HG03103 (cell line): Measurements from ENCODE around the gene CWC27.

Source experiments
- ATAC-seq: cut with Tn5 transposase; IDR thresholded peaks from one replicate; pipeline ENCODE4 v1.9.1; 2021; ENCODE audit warnings: low read depth; ENCODE audit not compliant: unreplicated experiment

Gene CWC27, protein sequence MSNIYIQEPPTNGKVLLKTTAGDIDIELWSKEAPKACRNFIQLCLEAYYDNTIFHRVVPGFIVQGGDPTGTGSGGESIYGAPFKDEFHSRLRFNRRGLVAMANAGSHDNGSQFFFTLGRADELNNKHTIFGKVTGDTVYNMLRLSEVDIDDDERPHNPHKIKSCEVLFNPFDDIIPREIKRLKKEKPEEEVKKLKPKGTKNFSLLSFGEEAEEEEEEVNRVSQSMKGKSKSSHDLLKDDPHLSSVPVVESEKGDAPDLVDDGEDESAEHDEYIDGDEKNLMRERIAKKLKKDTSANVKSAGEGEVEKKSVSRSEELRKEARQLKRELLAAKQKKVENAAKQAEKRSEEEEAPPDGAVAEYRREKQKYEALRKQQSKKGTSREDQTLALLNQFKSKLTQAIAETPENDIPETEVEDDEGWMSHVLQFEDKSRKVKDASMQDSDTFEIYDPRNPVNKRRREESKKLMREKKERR

GRCh38 chr5:64768358-64769312, at the start of gene CWC27, which contains the start of gene SREK1IP1:
CWC27 (plus strand) TSS chr5:64768930; CDS start chr5:64769147, 217 bp downstream.
SREK1IP1 (minus strand) TSS chr5:64768691; CDS start chr5:64768517, 174 bp downstream.
- peak; percentile 93 for ATAC-seq

DNA sequence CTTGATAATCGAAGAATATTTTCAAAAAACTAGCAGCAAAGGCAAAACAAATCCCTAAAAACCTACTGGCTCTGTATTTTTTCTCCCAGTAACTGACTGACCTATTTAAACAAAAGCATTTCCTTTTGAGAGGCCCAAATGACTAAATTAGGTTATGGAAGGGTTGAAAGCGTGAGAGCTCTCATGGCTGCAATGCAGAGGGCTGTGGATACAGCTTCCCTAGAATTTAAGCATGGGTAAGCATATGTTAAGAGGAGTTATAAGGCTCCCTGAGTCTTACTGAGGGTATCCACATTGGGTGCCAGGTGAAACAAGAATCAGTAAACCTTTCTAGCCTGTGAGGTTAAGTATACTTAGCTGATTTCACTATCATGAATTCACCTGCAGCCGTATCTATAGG, 46.1 kb upstream of the CWC27 start:
- ATAC-seq = no peak

DNA sequence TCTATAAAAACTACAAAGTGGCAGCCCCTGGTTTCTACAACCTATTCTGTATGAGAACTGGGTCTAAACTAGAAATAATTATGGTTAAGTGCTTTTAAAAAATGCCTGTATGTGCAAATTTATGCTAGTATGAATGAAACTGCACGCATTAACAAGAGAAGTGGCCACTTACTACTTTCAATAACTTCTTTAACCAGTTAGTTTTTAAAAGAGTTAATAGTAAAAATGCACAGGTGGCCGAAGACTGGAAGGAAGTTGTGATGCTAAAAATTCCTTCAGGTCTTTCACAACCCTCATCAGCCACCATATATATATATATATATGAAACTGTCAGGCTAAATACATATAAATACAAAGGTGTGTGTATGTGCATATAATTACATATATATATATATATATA, 41.6 kb upstream of the CWC27 start:
- no peak for ATAC-seq

DNA sequence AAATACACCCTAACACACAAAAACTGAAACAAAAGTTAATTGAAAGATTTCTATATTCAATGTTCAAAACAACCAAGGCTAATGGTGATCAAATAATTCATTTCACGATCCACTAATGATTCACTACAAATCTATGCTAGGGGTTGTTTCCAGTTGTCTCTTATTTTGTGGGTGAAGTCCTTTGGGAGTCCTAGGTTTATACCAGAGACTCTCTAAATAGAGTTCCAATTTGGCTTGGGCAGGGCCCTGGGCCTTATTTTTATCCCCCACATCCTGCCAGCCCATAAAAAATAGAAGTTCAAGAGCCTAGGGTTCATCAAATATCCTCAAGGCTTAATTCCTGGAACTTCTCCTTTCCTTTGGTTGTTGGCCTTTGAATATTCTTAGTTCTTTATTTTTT, 26.3 kb upstream of the CWC27 start:
- ATAC-seq = no peak

- no peak for ATAC-seq
Measured at GRCh38 chr5:64742821-64743220, 25.9 kb upstream of the CWC27 start.

DNA sequence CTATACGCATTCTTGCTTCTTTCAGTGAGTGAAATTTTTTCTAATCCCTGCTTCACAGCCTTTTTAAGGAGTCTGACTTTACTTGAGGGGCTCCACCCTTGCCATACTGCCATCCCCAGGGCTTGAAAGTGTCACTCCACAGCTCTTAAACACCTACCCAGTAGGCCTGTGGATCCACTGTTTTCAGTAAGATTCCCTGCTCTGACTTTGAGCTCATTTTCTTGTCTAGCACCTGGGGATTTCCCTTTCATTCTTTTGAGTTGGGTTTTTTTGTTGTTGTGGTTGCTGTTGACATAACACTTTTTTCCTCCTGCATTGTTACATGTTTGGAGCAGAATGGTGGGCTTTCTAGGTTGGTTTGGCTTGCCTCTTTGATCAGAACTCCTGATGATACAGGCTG, 23.8 kb upstream of the CWC27 start:
- ATAC-seq = no peak

DNA sequence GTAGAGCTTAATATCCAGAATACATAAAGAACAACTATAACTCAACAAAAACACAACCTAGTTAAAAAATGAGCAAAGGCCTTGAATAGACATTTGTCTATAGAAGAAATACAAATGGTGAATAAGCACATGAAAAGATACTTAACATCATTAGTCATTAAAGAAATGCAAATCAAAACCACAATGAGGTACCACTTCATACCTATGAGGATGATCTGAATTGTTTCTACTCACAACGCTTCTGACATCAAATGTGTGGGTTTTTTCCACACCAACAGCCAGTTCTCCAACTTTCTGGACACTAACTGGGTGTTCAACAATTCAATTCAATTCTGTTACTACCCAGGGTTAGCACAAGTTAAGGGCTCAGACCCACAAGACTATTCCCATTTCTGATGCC, 22.3 kb upstream of the CWC27 start:
- no peak for ATAC-seq

- no peak for ATAC-seq
Measured at GRCh38 chr5:64749385-64749784, 19.3 kb upstream of the CWC27 start.

DNA sequence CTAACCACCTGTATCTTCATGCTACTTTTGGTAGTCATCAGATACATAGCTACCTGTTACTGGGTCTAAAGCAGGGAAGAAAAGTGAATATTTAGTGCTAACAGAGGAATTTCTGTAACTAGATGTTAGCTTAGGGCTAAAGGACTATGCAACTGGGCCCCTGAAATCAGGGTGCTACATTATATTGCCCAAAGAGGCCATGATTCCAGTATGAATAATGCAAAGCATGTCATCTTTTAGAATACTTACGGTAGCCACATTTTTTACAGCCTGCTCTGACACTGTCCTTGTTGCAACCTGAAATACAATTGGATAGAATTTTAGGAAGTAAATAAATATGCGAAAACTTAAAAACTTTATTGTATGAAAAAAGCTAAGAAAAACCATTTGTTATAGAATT, 14.7 kb upstream of the CWC27 start:
- ATAC-seq = no peak

- ATAC-seq = no peak
Measured at GRCh38 chr5:64758901-64759300, 9.8 kb upstream of the CWC27 start.

- ATAC-seq = no peak
Measured at GRCh38 chr5:64759960-64760660, 8.6 kb upstream of the CWC27 start.

DNA sequence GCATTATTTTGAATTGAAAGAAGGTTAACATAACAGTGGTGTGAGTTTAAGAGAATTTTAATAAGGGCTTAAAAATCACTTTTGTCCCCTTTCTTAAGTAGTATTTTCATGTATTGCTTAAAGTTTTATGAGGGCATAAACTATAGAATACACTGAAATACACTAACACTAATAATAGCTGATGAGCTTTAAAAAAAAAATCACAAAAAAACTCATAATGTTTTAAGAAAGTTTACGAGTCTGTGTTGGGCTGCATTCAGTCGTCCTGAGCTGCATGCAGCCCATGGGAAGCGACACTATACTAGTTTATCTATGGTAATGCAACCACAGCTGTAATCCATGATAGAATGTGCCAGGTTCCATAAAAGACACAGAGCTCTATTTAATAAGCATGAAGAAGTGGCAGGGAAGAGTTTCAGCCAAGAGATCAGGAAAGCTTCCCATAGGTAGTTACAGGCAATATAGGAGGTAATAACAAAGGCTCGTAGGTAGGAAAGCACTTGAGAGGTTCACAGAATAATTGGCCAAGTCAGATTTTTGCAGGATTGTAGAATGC, 4.7 kb upstream of the CWC27 start:
- ATAC-seq = no peak

GRCh38 chr5:64765804-64766504, 2.8 kb upstream of the CWC27 start:
- ATAC-seq = no peak

GRCh38 chr5:64766941-64767340, 1.8 kb upstream of the CWC27 start:
- no peak for ATAC-seq

GRCh38 chr5:64767959-64768357, 772 bp upstream of the CWC27 start:
- peak; percentile 2 for ATAC-seq

GRCh38 chr5:64769855-64770254, 1.1 kb downstream of the CWC27 start:
- ATAC-seq = no peak

GRCh38 chr5:64771736-64772135, 3.0 kb downstream of the CWC27 start:
- ATAC-seq = no peak

DNA sequence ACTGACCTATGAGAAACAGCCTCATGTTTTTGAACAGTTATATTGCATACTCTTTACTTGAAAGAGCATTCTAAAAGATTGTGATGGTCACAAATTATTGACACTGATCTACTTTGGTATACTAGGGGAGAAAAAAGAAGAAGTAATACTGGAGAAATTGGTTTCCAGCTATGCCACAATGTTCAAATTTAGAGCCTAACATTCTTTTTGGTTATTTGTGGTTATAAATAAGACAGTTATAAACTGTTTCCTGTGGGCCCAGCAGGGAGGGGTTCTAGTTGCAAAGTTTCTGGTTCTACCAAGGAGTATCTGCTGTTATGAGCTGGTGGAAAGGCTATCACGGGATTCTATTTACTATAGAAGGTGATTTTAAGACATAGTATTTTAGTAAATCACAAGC, 4.8 kb downstream of the CWC27 start:
- ATAC-seq = peak; percentile 62

GRCh38 chr5:64775291-64775690, 6.6 kb downstream of the CWC27 start:
- ATAC-seq = no peak
